HCT116 (cell line): ENCODE measurements around the gene PFKP. TPM values are rescaled to one million over a fixed set of nuclear protein-coding genes. Genes with fewer than 3 reads are reported as not detected.

Experiments used
- ATAC-seq: fragments of 200-7000 bp; cut with Tn5 transposase; 2 replicates; pipeline ENCODE4 v1.9.1; 2020; ENCODE audit warnings: mild to moderate bottlenecking, moderate library complexity
- BruUV-seq: library from RNA; stranded (reverse); fragments of 400-500 nt; replicated peaks from 2 replicates; lab custom pipeline; 2021; lab: Mats Ljungman, UMichigan
- CTCF ChIA-PET: fragments of 300-600 bp; sonication (Branson Sonifier 250); formaldehyde crosslinking; loops from one replicate; lab custom pipeline; 2021; ENCODE audit warnings: antibody characterized with exemption; lab: Charles Lee
- POLR2A ChIA-PET: fragments of 300-600, 350-600 bp; sonication (Branson Sonifier 250); formaldehyde crosslinking; loops from one replicate; lab custom pipeline; 2021; ENCODE audit warnings: antibody characterized with exemption; lab: Charles Lee
- RAD21 ChIA-PET, 2 experiments: fragments of 300-600 bp; sonication (Branson Sonifier 250); formaldehyde crosslinking; loops; one replicate each; lab custom pipeline; 2023; ENCODE audit warnings: low total read pairs in 2 of 2; ENCODE audit not compliant: uncharacterized antibody in 2 of 2, unreplicated experiment in 2 of 2, low non-redundant PET in 1 of 2; lab: Charles Lee
- DNase-seq: peaks from one replicate; pipeline ENCODE4 v3.0.0-alpha.2; 2010; ENCODE audit warnings: low read depth, low spot score
- H2AFZ ChIP-seq: fragments of 200-600 bp; shearing (Covaris generic), sonication (generic); 2 replicates; pipeline ENCODE4 v1.6.1; 2017; ENCODE audit warnings: low read depth, mixed run types, mixed read lengths, antibody characterized with exemption, low read length; ENCODE audit not compliant: poor library complexity, severe bottlenecking
- H3K27ac ChIP-seq: 2 replicates; pipeline ENCODE4 v1.5.1; 2012; ENCODE audit warnings: low read depth, low read length
- H3K27me3 ChIP-seq: fragments of 200-600 bp; sonication (generic); 2 replicates; pipeline ENCODE4 v1.6.1; 2016; ENCODE audit warnings: mixed run types, low read length, mixed read lengths; ENCODE audit not compliant: insufficient read depth
- H3K36me3 ChIP-seq, 2 experiments: fragments of 200-500 bp in 1 of 2; fragments of 200-600 bp in 1 of 2; sonication (Bioruptor generic) in 1 of 2; sonication (generic) in 1 of 2; 2 replicates each; pipeline versions ENCODE4 v1.5.1 to v1.6.1; 2014 to 2016; ENCODE audit warnings: low read length in 2 of 2, inconsistent platforms in 1 of 2, mixed read lengths in 1 of 2, mixed run types in 1 of 2; ENCODE audit not compliant: insufficient read depth in 2 of 2, control insufficient read depth in 1 of 2
- H3K4me1 ChIP-seq, 2 experiments: fragments of 200-600 bp in 1 of 2; sonication (generic) in 1 of 2; 2 replicates each; pipeline versions ENCODE4 v1.5.1 to v1.6.1; 2012 to 2017; ENCODE audit warnings: low read length in 2 of 2, inconsistent platforms in 1 of 2, mild to moderate bottlenecking in 1 of 2, mixed read lengths in 1 of 2, mixed run types in 1 of 2, moderate library complexity in 1 of 2; ENCODE audit not compliant: insufficient read depth in 2 of 2, control insufficient read depth in 1 of 2
- H3K4me2 ChIP-seq: fragments of 200-600 bp; sonication (generic); 2 replicates; pipeline ENCODE4 v1.6.1; 2017; ENCODE audit warnings: mixed run types, low read length, mixed read lengths
- H3K4me3 ChIP-seq, 2 experiments: fragments of 200-600 bp in 1 of 2; sonication (generic) in 1 of 2; replicated peaks in 1 of 2; 2 replicates each; pipeline ENCODE4 v1.5.1; 2011 to 2016; ENCODE audit warnings: low read length in 2 of 2, control low read depth in 1 of 2, low read depth in 1 of 2, mild to moderate bottlenecking in 1 of 2, mixed read lengths in 1 of 2, mixed run types in 1 of 2
- H3K79me2 ChIP-seq: fragments of 200-600 bp; sonication (generic); 2 replicates; pipeline ENCODE4 v1.6.1; 2017; ENCODE audit warnings: mild to moderate bottlenecking, mixed run types, low read length, moderate library complexity, mixed read lengths; ENCODE audit not compliant: insufficient read depth
- H3K9ac ChIP-seq: fragments of 200-600 bp; sonication (generic); 2 replicates; pipeline ENCODE4 v1.6.1; 2016; ENCODE audit warnings: low read length, mixed read lengths
- H3K9me2 ChIP-seq: fragments of 200-600 bp; sonication (generic), shearing (Covaris generic); 2 replicates; pipeline ENCODE4 v1.6.1; 2017; ENCODE audit warnings: mixed run types, mild to moderate bottlenecking, moderate library complexity; ENCODE audit not compliant: insufficient read depth
- H3K9me3 ChIP-seq, 2 experiments: fragments of 200-500 bp in 1 of 2; fragments of 200-600 bp in 1 of 2; sonication (Bioruptor generic) in 1 of 2; sonication (generic) in 1 of 2; 2 replicates each; pipeline ENCODE4 v1.6.1; 2014 to 2017; ENCODE audit warnings: low read length in 2 of 2, mixed read lengths in 2 of 2, inconsistent platforms in 1 of 2, low read depth in 1 of 2, mild to moderate bottlenecking in 1 of 2, mixed run types in 1 of 2, moderate library complexity in 1 of 2; ENCODE audit not compliant: control insufficient read depth in 1 of 2, insufficient read depth in 1 of 2
- H4K20me1 ChIP-seq: fragments of 200-600 bp; sonication (generic), shearing (Covaris generic); 2 replicates; pipeline ENCODE4 v1.6.1; 2017; ENCODE audit warnings: mixed run types, mild to moderate bottlenecking, moderate library complexity; ENCODE audit not compliant: insufficient read depth
- CBX3 ChIP-seq: IDR thresholded peaks from 2 replicates; pipeline ENCODE4 v1.6.1; 2012; ENCODE audit warnings: low read depth
- CEBPB ChIP-seq: IDR thresholded peaks from 2 replicates; pipeline ENCODE4 v1.6.1; 2012; ENCODE audit warnings: low read depth
- EGR1 ChIP-seq: IDR thresholded peaks from 2 replicates; pipeline ENCODE4 v1.6.1; 2012; ENCODE audit warnings: low read depth
- EZH2phosphoT487 ChIP-seq: fragments of 200-600 bp; IDR thresholded peaks from 2 replicates; pipeline ENCODE4 v1.6.1; 2018; ENCODE audit warnings: antibody characterized with exemption, borderline replicate concordance
- JUND ChIP-seq: IDR thresholded peaks from 2 replicates; pipeline ENCODE4 v1.6.1; 2012
- POLR2AphosphoS5 ChIP-seq: IDR thresholded peaks from 2 replicates; pipeline ENCODE4 v1.6.1; 2011; ENCODE audit warnings: mild to moderate bottlenecking, low read depth, low read length, moderate library complexity
- RAD21 ChIP-seq: IDR thresholded peaks from 2 replicates; pipeline ENCODE4 v1.6.1; 2012; ENCODE audit warnings: low read depth, mild to moderate bottlenecking
- SIN3A ChIP-seq: IDR thresholded peaks from 2 replicates; pipeline ENCODE4 v1.6.1; 2012; ENCODE audit warnings: low read depth
- SP1 ChIP-seq: IDR thresholded peaks from 2 replicates; pipeline ENCODE4 v1.6.1; 2012; ENCODE audit warnings: low read depth
- TCF7L2 ChIP-seq: IDR thresholded peaks from 2 replicates; pipeline ENCODE4 v1.7.0; 2011; ENCODE audit warnings: borderline replicate concordance, inconsistent platforms; ENCODE audit not compliant: insufficient read depth, insufficient read length; ENCODE audit errors: extremely low read depth
- YY1 ChIP-seq: IDR thresholded peaks from 2 replicates; pipeline ENCODE4 v1.6.1; 2011; ENCODE audit warnings: low read length, low read depth, moderate library complexity, mild to moderate bottlenecking; ENCODE audit not compliant: insufficient replicate concordance; ENCODE audit errors: extremely low read depth
- ZFX ChIP-seq: fragments of 450-650 bp; IDR thresholded peaks from 2 replicates; pipeline ENCODE4 v1.6.1; 2017
- ZNF274 ChIP-seq: fragments of 200-500 bp; sonication (Bioruptor generic); IDR thresholded peaks from 2 replicates; pipeline ENCODE4 v1.6.1; 2014; ENCODE audit warnings: mild to moderate bottlenecking, low read depth, low read length, inconsistent platforms
- intact Hi-C: fragments of 100-400 bp; cut with micrococcal nuclease; formaldehyde crosslinking; loops from 2 replicates; pipeline ENCODE4 v1.10.0; 2022
- total RNA-seq: library from RNA; stranded (reverse); gene quantifications from one replicate; pipeline ENCODE4 v1.2.1, GENCODE V29; 2021; ENCODE audit not compliant: unreplicated experiment
- TF ChIP-seq, protein P1 (sequence below): IDR thresholded peaks from 2 replicates; pipeline ENCODE4 v1.6.1; 2011; ENCODE audit warnings: mild to moderate bottlenecking, low read length, moderate library complexity; ENCODE audit not compliant: insufficient replicate concordance; ENCODE audit errors: extremely low read depth
- TF ChIP-seq, protein P2 (sequence below): IDR thresholded peaks from 2 replicates; pipeline ENCODE4 v1.6.1; 2012; ENCODE audit warnings: low read depth

Gene PFKP
- total RNA-seq, 1 experiment from 2014 or later = 237 TPM

DNA sequence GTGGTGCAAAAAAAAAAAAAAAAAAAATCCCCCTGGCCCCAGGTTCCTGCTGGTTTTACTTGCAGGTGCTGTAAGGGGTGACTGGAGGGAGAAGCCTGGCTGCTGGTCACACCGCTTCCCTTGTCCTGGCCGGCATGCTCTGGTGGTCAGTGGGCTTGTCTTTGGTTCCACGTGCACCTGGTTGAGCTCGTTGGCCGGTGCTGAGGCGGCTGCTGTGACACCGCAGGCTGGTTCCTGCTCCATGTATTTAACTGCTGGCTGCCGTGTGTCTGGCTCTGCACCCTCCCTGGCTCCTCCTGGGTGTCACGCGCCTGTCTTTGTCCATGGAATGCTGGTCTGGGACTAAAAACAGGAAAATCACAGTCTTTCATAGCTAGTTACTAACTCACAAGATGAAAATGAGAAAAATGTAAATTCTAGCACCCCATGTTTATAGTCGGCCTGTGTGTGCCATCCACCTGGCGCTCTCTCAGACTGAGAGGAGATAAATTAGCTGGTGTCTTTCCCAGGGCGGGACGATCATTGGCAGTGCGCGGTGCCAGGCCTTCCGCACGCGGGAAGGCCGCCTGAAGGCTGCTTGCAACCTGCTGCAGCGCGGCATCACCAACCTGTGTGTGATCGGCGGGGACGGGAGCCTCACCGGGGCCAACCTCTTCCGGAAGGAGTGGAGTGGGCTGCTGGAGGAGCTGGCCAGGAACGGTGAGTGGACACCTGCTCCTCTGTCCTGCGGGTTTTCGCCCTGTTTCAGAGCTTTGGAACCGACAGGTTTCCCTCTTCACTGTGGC is 33.7 kb downstream of the PFKP start:
- intact Hi-C loops = no loop called here
- ChIA-PET RAD21 (no interaction called here), CTCF (no interaction called here), POLR2A (no interaction called here)
- no TSS peak for BruUV-seq
- Histone ChIP-seq H3K9me3 (no peaks in the 10 kb centered on the region), H3K36me3 (peaks cover 41 to 66% of the 10 kb centered on the region in 2 experiments), H3K4me3 (no peak overlapping the region), H3K9me2 (no peaks in the 10 kb centered on the region), H3K4me2 (no peak overlapping the region), H4K20me1 (no peaks in the 10 kb centered on the region), H3K9ac (no peak overlapping the region), H3K27ac (no peak overlapping the region), H2AFZ (no peak overlapping the region), H3K4me1 (peaks cover 13 to 15% of the 10 kb centered on the region in 2 experiments), H3K79me2 (peaks cover 85% of the 10 kb centered on the region), H3K27me3 (no peaks in the 10 kb centered on the region)
- TF ChIP-seq POLR2AphosphoS5 (no peak), ZNF274 (no peak), ZFX (no peak), CBX3 (no peak), EGR1 (no peak), SP1 (no peak), SIN3A (no peak), CEBPB (no peak), RAD21 (no peak), TCF7L2 (no peak), EZH2phosphoT487 (no peak), JUND (no peak), YY1 (no peak)
- TF ChIP-seq, protein P1, sequence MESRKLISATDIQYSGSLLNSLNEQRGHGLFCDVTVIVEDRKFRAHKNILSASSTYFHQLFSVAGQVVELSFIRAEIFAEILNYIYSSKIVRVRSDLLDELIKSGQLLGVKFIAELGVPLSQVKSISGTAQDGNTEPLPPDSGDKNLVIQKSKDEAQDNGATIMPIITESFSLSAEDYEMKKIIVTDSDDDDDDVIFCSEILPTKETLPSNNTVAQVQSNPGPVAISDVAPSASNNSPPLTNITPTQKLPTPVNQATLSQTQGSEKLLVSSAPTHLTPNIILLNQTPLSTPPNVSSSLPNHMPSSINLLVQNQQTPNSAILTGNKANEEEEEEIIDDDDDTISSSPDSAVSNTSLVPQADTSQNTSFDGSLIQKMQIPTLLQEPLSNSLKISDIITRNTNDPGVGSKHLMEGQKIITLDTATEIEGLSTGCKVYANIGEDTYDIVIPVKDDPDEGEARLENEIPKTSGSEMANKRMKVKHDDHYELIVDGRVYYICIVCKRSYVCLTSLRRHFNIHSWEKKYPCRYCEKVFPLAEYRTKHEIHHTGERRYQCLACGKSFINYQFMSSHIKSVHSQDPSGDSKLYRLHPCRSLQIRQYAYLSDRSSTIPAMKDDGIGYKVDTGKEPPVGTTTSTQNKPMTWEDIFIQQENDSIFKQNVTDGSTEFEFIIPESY = no peak
- TF ChIP-seq, protein P2, sequence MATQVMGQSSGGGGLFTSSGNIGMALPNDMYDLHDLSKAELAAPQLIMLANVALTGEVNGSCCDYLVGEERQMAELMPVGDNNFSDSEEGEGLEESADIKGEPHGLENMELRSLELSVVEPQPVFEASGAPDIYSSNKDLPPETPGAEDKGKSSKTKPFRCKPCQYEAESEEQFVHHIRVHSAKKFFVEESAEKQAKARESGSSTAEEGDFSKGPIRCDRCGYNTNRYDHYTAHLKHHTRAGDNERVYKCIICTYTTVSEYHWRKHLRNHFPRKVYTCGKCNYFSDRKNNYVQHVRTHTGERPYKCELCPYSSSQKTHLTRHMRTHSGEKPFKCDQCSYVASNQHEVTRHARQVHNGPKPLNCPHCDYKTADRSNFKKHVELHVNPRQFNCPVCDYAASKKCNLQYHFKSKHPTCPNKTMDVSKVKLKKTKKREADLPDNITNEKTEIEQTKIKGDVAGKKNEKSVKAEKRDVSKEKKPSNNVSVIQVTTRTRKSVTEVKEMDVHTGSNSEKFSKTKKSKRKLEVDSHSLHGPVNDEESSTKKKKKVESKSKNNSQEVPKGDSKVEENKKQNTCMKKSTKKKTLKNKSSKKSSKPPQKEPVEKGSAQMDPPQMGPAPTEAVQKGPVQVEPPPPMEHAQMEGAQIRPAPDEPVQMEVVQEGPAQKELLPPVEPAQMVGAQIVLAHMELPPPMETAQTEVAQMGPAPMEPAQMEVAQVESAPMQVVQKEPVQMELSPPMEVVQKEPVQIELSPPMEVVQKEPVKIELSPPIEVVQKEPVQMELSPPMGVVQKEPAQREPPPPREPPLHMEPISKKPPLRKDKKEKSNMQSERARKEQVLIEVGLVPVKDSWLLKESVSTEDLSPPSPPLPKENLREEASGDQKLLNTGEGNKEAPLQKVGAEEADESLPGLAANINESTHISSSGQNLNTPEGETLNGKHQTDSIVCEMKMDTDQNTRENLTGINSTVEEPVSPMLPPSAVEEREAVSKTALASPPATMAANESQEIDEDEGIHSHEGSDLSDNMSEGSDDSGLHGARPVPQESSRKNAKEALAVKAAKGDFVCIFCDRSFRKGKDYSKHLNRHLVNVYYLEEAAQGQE = no peak
- DNase-seq (no peak), ATAC-seq (no peak)
